ENCODE results near the gene TRIM38. TPM values are rescaled to one million over a fixed set of nuclear protein-coding genes. Genes with fewer than 3 reads are reported as not detected.

Gene TRIM38
- total RNA-seq, 3 donors from 2014 or later: 11.4 to 15.8 (median 12.6) TPM

- H3K9me3 ChIP-seq: no peaks in the 10 kb centered on the region
- no peak overlapping the region for H3K4me3 ChIP-seq
- TF ChIP-seq, protein P1, sequence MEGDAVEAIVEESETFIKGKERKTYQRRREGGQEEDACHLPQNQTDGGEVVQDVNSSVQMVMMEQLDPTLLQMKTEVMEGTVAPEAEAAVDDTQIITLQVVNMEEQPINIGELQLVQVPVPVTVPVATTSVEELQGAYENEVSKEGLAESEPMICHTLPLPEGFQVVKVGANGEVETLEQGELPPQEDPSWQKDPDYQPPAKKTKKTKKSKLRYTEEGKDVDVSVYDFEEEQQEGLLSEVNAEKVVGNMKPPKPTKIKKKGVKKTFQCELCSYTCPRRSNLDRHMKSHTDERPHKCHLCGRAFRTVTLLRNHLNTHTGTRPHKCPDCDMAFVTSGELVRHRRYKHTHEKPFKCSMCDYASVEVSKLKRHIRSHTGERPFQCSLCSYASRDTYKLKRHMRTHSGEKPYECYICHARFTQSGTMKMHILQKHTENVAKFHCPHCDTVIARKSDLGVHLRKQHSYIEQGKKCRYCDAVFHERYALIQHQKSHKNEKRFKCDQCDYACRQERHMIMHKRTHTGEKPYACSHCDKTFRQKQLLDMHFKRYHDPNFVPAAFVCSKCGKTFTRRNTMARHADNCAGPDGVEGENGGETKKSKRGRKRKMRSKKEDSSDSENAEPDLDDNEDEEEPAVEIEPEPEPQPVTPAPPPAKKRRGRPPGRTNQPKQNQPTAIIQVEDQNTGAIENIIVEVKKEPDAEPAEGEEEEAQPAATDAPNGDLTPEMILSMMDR (IDR thresholded peaks at IDR 0.05): no peak
- ATAC-seq (no peak), DNase-seq (no peak)
- no peaks in the 10 kb centered on the region for H3K36me3 ChIP-seq (ENCODE audit: low read depth)
- intact Hi-C loops (cut with DNase I, micrococcal nuclease): no loop called here
- no peaks in the 10 kb centered on the region for H3K4me1 ChIP-seq (ENCODE audit: low read depth)
Measured at GRCh38 chr6:25934156-25934555, 28.4 kb upstream of the TRIM38 start.

DNA sequence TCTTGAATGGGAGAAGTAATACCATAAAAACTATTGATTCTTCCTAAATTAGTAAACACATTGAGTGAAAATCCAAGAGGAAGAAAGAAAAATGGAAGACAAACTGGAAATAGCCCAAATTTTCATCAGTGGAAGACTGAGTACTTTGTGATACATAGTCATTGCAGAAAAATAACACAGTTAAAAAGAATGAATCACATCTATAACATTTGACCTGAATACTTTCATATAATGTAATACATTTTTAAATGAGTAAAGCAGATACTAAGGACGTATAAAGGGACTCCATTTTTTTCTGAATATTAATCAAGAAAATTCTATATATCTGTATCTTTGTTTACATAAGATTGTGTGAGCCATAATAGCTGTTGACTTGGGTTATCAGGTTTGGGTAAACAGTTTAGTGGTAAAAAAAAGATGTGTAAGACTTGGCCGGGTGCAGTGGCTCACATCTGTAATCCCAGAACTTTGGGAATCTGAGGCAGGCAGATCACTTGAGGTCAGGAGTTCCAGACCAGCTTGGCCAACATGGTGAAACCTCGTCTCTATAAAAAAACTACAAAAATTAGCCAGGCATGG, 27.8 kb upstream of the TRIM38 start:
- intact Hi-C loops (cut with DNase I, micrococcal nuclease): no loop called here
- TF ChIP-seq, protein P1 (IDR thresholded peaks at IDR 0.05): no peak
- DNase-seq: no peak
- no peak for ATAC-seq
- Histone ChIP-seq H3K9me3 (no peaks in the 10 kb centered on the region), H3K4me1 (ENCODE audit: low read depth) (no peaks in the 10 kb centered on the region), H3K36me3 (ENCODE audit: low read depth) (no peaks in the 10 kb centered on the region), H3K4me3 (no peak overlapping the region)

DNA sequence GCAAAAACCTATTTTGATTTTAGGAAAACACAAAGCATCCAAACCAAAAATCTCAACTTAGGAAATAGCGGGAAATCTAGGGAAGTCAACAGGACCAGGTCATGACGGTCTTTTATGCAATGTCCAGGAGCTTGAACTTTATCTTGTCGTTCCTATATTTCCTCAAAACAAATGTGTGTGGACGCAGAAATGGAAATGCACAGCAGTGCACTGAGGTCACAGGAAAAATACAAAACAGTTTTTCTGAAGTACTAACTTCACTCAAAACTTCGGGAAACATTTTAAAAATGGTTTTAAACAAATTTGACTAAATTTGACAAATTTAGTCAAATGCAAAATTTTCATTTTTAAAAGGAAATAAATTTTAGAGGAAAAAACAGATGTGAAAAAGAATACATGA, 26.6 kb upstream of the TRIM38 start:
- TF ChIP-seq, protein P1 (IDR thresholded peaks at IDR 0.05): no peak
- no peaks in the 10 kb centered on the region for H3K9me3 ChIP-seq
- no peaks in the 10 kb centered on the region for H3K4me1 ChIP-seq (ENCODE audit: low read depth)
- no peak overlapping the region for H3K4me3 ChIP-seq
- ATAC-seq (no peak), DNase-seq (no peak)
- no peaks in the 10 kb centered on the region for H3K36me3 ChIP-seq (ENCODE audit: low read depth)
- intact Hi-C loops (cut with DNase I, micrococcal nuclease): no loop called here

- Histone ChIP-seq H3K4me3 (no peak overlapping the region), H3K9me3 (no peaks in the 10 kb centered on the region), H3K36me3 (ENCODE audit: low read depth) (no peaks in the 10 kb centered on the region), H3K4me1 (ENCODE audit: low read depth) (no peaks in the 10 kb centered on the region)
- TF ChIP-seq, protein P1 (IDR thresholded peaks at IDR 0.05): no peak
- intact Hi-C loops (cut with DNase I, micrococcal nuclease): no loop called here
- DNase-seq (no peak), ATAC-seq (no peak)
Measured at GRCh38 chr6:25939593-25939992, 23.0 kb upstream of the TRIM38 start.

DNA sequence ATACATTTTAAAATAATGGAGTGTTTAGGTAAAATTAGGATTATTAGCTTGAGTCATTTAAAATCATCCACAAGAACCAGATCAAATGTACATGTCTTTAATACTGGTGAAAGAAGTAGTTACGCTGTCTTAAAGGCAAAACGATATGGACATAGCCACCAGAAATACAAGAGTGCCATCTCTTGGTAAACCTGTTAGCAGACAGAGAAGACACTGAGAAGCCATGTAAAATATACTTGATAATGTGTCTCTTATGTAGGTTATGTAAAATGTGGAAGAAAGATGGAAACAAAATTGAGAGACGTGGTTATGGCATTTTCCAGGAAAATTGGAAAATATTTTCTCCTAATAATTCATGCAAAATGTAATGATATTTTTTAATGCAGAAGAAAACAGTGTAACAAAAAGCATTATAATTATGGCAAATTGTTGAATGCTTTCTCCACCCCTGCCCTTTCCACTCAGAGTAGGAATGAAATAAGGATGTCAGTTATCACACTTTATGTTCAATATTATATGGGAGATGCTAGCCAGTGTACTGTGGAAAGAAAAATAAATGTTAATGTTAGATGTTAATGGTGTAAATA, 19.9 kb upstream of the TRIM38 start:
- H3K4me3 ChIP-seq: no peak overlapping the region
- H3K4me1 ChIP-seq (ENCODE audit: low read depth): no peaks in the 10 kb centered on the region
- intact Hi-C loops (cut with DNase I, micrococcal nuclease): no loop called here
- no peaks in the 10 kb centered on the region for H3K9me3 ChIP-seq
- TF ChIP-seq, protein P1 (IDR thresholded peaks at IDR 0.05): no peak
- peak; percentile 54 for ATAC-seq
- DNase-seq: no peak
- no peaks in the 10 kb centered on the region for H3K36me3 ChIP-seq (ENCODE audit: low read depth)
